Measurements from ENCODE around the gene CHAMP1. TPM values are rescaled to one million over a fixed set of nuclear protein-coding genes. Genes with fewer than 3 reads are reported as not detected.
A peak's percentile ranks its signal among the peaks of the same experiment; 100 is the strongest.

The CHAMP1 gene, protein sequence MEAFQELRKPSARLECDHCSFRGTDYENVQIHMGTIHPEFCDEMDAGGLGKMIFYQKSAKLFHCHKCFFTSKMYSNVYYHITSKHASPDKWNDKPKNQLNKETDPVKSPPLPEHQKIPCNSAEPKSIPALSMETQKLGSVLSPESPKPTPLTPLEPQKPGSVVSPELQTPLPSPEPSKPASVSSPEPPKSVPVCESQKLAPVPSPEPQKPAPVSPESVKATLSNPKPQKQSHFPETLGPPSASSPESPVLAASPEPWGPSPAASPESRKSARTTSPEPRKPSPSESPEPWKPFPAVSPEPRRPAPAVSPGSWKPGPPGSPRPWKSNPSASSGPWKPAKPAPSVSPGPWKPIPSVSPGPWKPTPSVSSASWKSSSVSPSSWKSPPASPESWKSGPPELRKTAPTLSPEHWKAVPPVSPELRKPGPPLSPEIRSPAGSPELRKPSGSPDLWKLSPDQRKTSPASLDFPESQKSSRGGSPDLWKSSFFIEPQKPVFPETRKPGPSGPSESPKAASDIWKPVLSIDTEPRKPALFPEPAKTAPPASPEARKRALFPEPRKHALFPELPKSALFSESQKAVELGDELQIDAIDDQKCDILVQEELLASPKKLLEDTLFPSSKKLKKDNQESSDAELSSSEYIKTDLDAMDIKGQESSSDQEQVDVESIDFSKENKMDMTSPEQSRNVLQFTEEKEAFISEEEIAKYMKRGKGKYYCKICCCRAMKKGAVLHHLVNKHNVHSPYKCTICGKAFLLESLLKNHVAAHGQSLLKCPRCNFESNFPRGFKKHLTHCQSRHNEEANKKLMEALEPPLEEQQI
- polyA plus RNA-seq (2013, experiment 1 of 2), result 26.3 TPM
- 26.1 TPM for polyA plus RNA-seq (2013, experiment 2 of 2)

DNA sequence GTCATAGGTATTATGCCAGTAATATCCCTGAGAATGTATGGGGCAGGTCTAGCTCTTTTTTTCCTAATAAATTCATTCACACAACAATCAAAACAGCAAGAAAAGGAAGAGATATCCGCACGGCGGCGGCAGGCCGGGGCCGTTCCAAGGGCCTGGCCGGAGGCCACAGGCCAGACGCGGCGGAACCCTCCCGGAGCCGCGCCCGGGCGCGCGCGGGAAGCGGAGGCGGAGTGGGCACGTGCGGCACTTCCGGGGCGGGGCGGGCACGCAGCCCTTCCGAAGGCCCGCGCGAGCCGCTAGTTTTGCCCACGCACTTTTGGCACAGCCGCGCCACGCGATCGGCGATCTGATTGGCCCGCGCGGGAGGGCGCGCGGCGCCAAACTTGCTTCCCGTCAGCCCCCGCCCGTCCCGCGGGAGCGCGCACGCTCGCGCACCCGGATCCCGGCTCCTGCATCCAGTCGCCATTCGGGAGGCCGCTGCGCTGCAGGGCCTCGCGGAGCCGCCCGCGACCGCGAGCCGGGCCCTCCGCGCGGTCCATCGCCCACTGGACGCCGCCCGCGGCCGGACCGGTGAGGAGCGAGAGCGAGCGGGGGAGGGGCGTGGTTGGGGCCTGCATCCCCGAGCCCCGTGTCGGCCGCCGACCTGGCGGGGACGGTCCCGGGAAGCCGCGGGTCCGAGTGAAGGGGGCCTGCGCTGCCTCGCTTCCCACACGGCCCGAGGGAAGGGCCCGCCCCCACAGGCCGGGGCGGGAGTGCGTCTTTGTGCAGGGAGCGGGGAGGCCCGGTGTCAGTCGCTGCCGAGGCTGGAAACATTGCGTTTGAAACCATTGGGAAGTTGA lies at the start of gene CHAMP1:
Gene CHAMP1 (plus strand): TSS at position 430 of the 839 bp plus-strand sequence. CDS start 9,340 bp downstream, outside the sequence.
- H2AK5ac ChIP-seq (ENCODE audit: low read length, severe bottlenecking), result no peak within 1 kb of the TSS

DNA sequence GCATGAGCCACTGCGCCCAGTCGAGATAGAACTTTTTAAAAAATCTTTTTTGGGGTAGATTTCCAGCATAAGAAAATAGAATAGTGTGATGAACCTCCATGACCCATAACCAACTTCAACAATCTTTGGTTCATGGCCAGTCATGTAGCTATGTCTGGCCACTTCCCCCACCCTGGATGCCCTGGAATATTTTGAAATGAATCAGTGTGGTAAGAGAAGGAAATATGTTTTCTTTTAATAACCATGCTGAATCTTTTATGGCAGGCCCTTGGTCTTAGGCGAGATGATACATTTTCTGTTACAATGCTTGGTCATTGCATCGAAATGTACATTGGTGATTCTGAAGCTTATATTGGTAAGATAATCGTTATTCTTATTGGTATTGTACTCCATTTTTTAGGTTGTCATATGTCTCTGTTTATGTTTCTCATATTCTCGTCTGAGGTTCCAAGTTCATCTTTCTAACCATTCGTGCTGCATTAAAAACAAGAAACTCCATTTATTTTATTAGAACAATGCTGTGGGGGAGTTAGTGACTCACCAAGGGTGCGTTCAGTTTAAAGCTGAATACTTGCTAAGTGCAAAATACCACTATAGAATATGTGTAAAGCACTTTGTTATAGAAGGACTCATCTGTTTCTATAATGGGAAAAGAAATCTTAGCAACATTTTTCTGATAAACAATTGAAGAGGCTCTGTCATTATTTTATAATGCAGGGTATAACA lies 49.3 kb upstream of the CHAMP1 start:
- WGBS, result 100% methylated on average over 2 of the region's 8 CpGs
- Histone ChIP-seq H3K36me3 (ENCODE audit: control insufficient read depth in 1 of 2, insufficient read depth in 2 of 2, low read depth in 1 of 2, low read length in 2 of 2) (peaks cover 54 to 97% of the 10 kb centered on the region in 2 experiments), H3K4me1 (ENCODE audit: control insufficient read depth, insufficient read depth, low read depth, low read length) (peaks cover 13% of the 10 kb centered on the region), H3K9ac (ENCODE audit: low read length) (no peak overlapping the region), H3K4ac (ENCODE audit: low read depth in 1 of 2, low read length in 2 of 2) (no peak overlapping the region), H3K79me1 (replicated peaks; ENCODE audit: low read length, poor library complexity, severe bottlenecking) (peaks cover 20% of the 10 kb centered on the region), H3K18ac (ENCODE audit: low read depth in 1 of 2, low read length in 2 of 2) (no peak overlapping the region), H2BK5ac (ENCODE audit: low read depth, low read length, poor library complexity, severe bottlenecking) (peak overlapping the region; percentile 49), H3K4me2 (ENCODE audit: low read length, poor library complexity, severe bottlenecking) (no peak overlapping the region), H3K27me3 (ENCODE audit: control insufficient read depth in 1 of 2, insufficient read depth in 1 of 2, low read length in 2 of 2) (no peaks in the 10 kb centered on the region), H2AK5ac (ENCODE audit: low read length, severe bottlenecking) (no peak overlapping the region), H2AFZ (ENCODE audit: low read depth, low read length) (no peak overlapping the region), H3K14ac (ENCODE audit: low read length in 2 of 2) (no peak overlapping the region), H4K8ac (ENCODE audit: low read length) (no peak overlapping the region), H3K23ac (ENCODE audit: low read length in 2 of 2) (no peak overlapping the region), H3K27ac (ENCODE audit: low read length, poor library complexity, severe bottlenecking) (peak overlapping the region; percentile 85), H3K9me3 (ENCODE audit: control insufficient read depth, low read length) (no peaks in the 10 kb centered on the region), H4K91ac (ENCODE audit: low read length) (no peak overlapping the region), H2BK120ac (ENCODE audit: low read depth, low read length) (no peak overlapping the region), H3K4me3 (ENCODE audit: insufficient read depth in 1 of 2, low read depth in 1 of 2, low read length in 2 of 2) (no peak overlapping the region), H2BK15ac (ENCODE audit: low read depth, poor library complexity, severe bottlenecking) (no peak overlapping the region), H2BK12ac (ENCODE audit: low read length in 2 of 2) (no peak overlapping the region)
- DNase-seq, result no peak

More for the DNA sequence above, at the start of gene CHAMP1:
- Histone ChIP-seq H3K9me3 (ENCODE audit: control insufficient read depth, low read length) (no peaks in the 10 kb centered on the region), H4K91ac (ENCODE audit: low read length) (peak within 1 kb of the TSS; percentile 100), H3K4me2 (ENCODE audit: low read length, poor library complexity, severe bottlenecking) (peak within 1 kb of the TSS; percentile 71), H3K27me3 (ENCODE audit: control insufficient read depth in 1 of 2, insufficient read depth in 1 of 2, low read length in 2 of 2) (no peaks in the 10 kb centered on the region), H3K4me3 (ENCODE audit: insufficient read depth in 1 of 2, low read depth in 1 of 2, low read length in 2 of 2) (peak within 1 kb of the TSS; percentile 91 to 98), H3K4ac (ENCODE audit: low read depth in 1 of 2, low read length in 2 of 2) (peak within 1 kb of the TSS; percentile 94 to 97), H3K18ac (ENCODE audit: low read depth in 1 of 2, low read length in 2 of 2) (peak within 1 kb of the TSS; percentile 96 to 99), H2BK15ac (ENCODE audit: low read depth, poor library complexity, severe bottlenecking) (peak within 1 kb of the TSS; percentile 52), H2BK120ac (ENCODE audit: low read depth, low read length) (peak within 1 kb of the TSS; percentile 94), H2BK5ac (ENCODE audit: low read depth, low read length, poor library complexity, severe bottlenecking) (peak within 1 kb of the TSS; percentile 97), H3K9ac (ENCODE audit: low read length) (peak within 1 kb of the TSS; percentile 94), H3K14ac (ENCODE audit: low read length in 2 of 2) (peak within 1 kb of the TSS in 1 of 2 experiments; percentile 98), H2AFZ (ENCODE audit: low read depth, low read length) (peak within 1 kb of the TSS; percentile 58), H3K36me3 (ENCODE audit: control insufficient read depth in 1 of 2, insufficient read depth in 2 of 2, low read depth in 1 of 2, low read length in 2 of 2) (peaks cover 0 to 4% of the 10 kb centered on the region in 2 experiments), H3K23ac (ENCODE audit: low read length in 2 of 2) (peak within 1 kb of the TSS in 1 of 2 experiments; percentile 96), H3K27ac (ENCODE audit: low read length, poor library complexity, severe bottlenecking) (peak within 1 kb of the TSS; percentile 79), H3K79me1 (replicated peaks; ENCODE audit: low read length, poor library complexity, severe bottlenecking) (no peaks in the 10 kb centered on the region), H4K8ac (ENCODE audit: low read length) (peak within 1 kb of the TSS; percentile 99), H3K4me1 (ENCODE audit: control insufficient read depth, insufficient read depth, low read depth, low read length) (peaks cover 11% of the 10 kb centered on the region), H2BK12ac (ENCODE audit: low read length in 2 of 2) (peak within 1 kb of the TSS in 1 of 2 experiments; percentile 11)
- peak; percentile 94 for DNase-seq
- WGBS, result 0% methylated on average over 79 of the region's 107 CpGs

DNA sequence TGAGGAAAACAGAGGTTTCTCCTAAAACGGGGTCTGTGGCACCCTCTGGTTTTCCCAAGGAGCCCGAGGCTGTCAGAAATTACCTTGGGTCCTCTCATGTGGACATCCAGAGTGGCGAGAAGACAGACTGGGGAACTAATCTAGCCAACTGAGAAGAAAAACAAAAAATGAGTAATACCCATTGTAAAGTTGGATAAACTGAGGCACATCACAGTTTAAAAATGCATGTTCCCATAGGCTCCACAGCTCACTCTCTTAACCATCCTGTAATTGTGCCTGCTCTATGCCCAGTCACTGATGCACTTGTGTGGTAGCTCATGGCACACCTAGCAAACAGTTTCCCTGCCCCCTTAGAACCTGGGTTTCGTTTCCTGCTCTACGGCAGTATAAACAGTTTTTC lies 48.1 kb upstream of the CHAMP1 start:
- H4K91ac ChIP-seq (ENCODE audit: low read length), result no peak overlapping the region
- no peaks in the 10 kb centered on the region for H3K27me3 ChIP-seq (ENCODE audit: control insufficient read depth in 1 of 2, insufficient read depth in 1 of 2, low read length in 2 of 2)
- H3K4me3 ChIP-seq (ENCODE audit: insufficient read depth in 1 of 2, low read depth in 1 of 2, low read length in 2 of 2), result no peak overlapping the region
- no peak overlapping the region for H2BK120ac ChIP-seq (ENCODE audit: low read depth, low read length)
- H2AFZ ChIP-seq (ENCODE audit: low read depth, low read length), result no peak overlapping the region
- no peak overlapping the region for H4K8ac ChIP-seq (ENCODE audit: low read length)
- no peak overlapping the region for H2AK5ac ChIP-seq (ENCODE audit: low read length, severe bottlenecking)
- H2BK15ac ChIP-seq (ENCODE audit: low read depth, poor library complexity, severe bottlenecking), result no peak overlapping the region
- no peak overlapping the region for H2BK5ac ChIP-seq (ENCODE audit: low read depth, low read length, poor library complexity, severe bottlenecking)
- H3K4me1 ChIP-seq (ENCODE audit: control insufficient read depth, insufficient read depth, low read depth, low read length), result peaks cover 12% of the 10 kb centered on the region
- H3K14ac ChIP-seq (ENCODE audit: low read length in 2 of 2), result no peak overlapping the region
- no peak overlapping the region for H3K27ac ChIP-seq (ENCODE audit: low read length, poor library complexity, severe bottlenecking)
- WGBS, result 100% methylated on average over 3 of the region's 5 CpGs
- no peaks in the 10 kb centered on the region for H3K9me3 ChIP-seq (ENCODE audit: control insufficient read depth, low read length)
- no peak overlapping the region for H3K23ac ChIP-seq (ENCODE audit: low read length in 2 of 2)
- DNase-seq, result no peak
- no peak overlapping the region for H3K4ac ChIP-seq (ENCODE audit: low read depth in 1 of 2, low read length in 2 of 2)
- peaks cover 22% of the 10 kb centered on the region for H3K79me1 ChIP-seq (replicated peaks; ENCODE audit: low read length, poor library complexity, severe bottlenecking)
- no peak overlapping the region for H2BK12ac ChIP-seq (ENCODE audit: low read length in 2 of 2)
- no peak overlapping the region for H3K4me2 ChIP-seq (ENCODE audit: low read length, poor library complexity, severe bottlenecking)
- H3K36me3 ChIP-seq (ENCODE audit: control insufficient read depth in 1 of 2, insufficient read depth in 2 of 2, low read depth in 1 of 2, low read length in 2 of 2), result peaks cover 56 to 91% of the 10 kb centered on the region in 2 experiments
- no peak overlapping the region for H3K18ac ChIP-seq (ENCODE audit: low read depth in 1 of 2, low read length in 2 of 2)
- no peak overlapping the region for H3K9ac ChIP-seq (ENCODE audit: low read length)

Measured in mesenchymal stem cell (in vitro differentiated cells and primary cell).